Measurements from ENCODE around the gene ERC1.
"Not testable (repeated sequence)": the region's sequence is repeated elsewhere in the genome, so short reads cannot be mapped to it uniquely, and the experiment has no call there.

ERC1 gene

GRCh38 chr12:981176-981828, 9.7 kb upstream of the ERC1 start:
- DNase-seq (ENCODE audit: insufficient read length, low spot score), result no peak
- FAIRE-seq, result no peak

GRCh38 chr12:981961-982360, 9.1 kb upstream of the ERC1 start:
- FAIRE-seq (no peak), DNase-seq (ENCODE audit: insufficient read length, low spot score) (no peak)

- FAIRE-seq (no peak), DNase-seq (ENCODE audit: insufficient read length, low spot score) (no peak)
Measured at GRCh38 chr12:988646-989045, 2.4 kb upstream of the ERC1 start.

- FAIRE-seq, result no peak
Measured at GRCh38 chr12:989051-989450, 2.0 kb upstream of the ERC1 start.

GRCh38 chr12:989751-990660, 1.0 kb upstream of the ERC1 start:
- DNase-seq (ENCODE audit: insufficient read length, low spot score) (no peak), FAIRE-seq (no peak)

More at GRCh38 chr12:989051-989450, 2.0 kb upstream of the ERC1 start:
- no peak for DNase-seq (ENCODE audit: insufficient read length, low spot score)

GRCh38 chr12:991350-992333, 619 bp downstream of the ERC1 start:
- DNase-seq (ENCODE audit: insufficient read length, low spot score) (no peak), FAIRE-seq (no peak)

- no peak for FAIRE-seq
Measured at GRCh38 chr12:992647-993046, 1.6 kb downstream of the ERC1 start.

GRCh38 chr12:996881-997280, 5.9 kb downstream of the ERC1 start:
- no peak for DNase-seq (ENCODE audit: insufficient read length, low spot score)
- FAIRE-seq, result no peak

More at GRCh38 chr12:992647-993046, 1.6 kb downstream of the ERC1 start:
- DNase-seq (ENCODE audit: insufficient read length, low spot score), result no peak

GRCh38 chr12:997505-997904, 6.5 kb downstream of the ERC1 start:
- FAIRE-seq (no peak), DNase-seq (ENCODE audit: insufficient read length, low spot score) (no peak)

GRCh38 chr12:998020-998874, 7.2 kb downstream of the ERC1 start:
- no peak for DNase-seq (ENCODE audit: insufficient read length, low spot score)
- peak; percentile 90 for FAIRE-seq

- FAIRE-seq; DNase-seq (ENCODE audit: insufficient read length, low spot score): not testable (repeated sequence)
Measured at GRCh38 chr12:999736-1000135, 8.7 kb downstream of the ERC1 start.

- FAIRE-seq, result no peak
- DNase-seq (ENCODE audit: insufficient read length, low spot score), result no peak
Measured at GRCh38 chr12:1001507-1001906, 10.5 kb downstream of the ERC1 start.

GRCh38 chr12:1003600-1004271, 12.7 kb downstream of the ERC1 start:
- DNase-seq (ENCODE audit: insufficient read length, low spot score) (no peak), FAIRE-seq (no peak)

GRCh38 chr12:1006255-1006654, 15.2 kb downstream of the ERC1 start:
- DNase-seq (ENCODE audit: insufficient read length, low spot score) (no peak), FAIRE-seq (no peak)

- FAIRE-seq (no peak), DNase-seq (ENCODE audit: insufficient read length, low spot score) (no peak)
Measured at GRCh38 chr12:1007276-1007675, 16.3 kb downstream of the ERC1 start.

GRCh38 chr12:1007994-1008393, 17.0 kb downstream of the ERC1 start:
- no peak for FAIRE-seq
- no peak for DNase-seq (ENCODE audit: insufficient read length, low spot score)

GRCh38 chr12:1011091-1011490, 20.1 kb downstream of the ERC1 start:
- no peak for FAIRE-seq
- no peak for DNase-seq (ENCODE audit: insufficient read length, low spot score)

- DNase-seq (ENCODE audit: insufficient read length, low spot score) (no peak), FAIRE-seq (no peak)
Measured at GRCh38 chr12:1013618-1014489, 22.8 kb downstream of the ERC1 start.
